Left ventricle myocardium superior (tissue), 1 donor: ENCODE measurements around the gene USP2. TPM values are rescaled to one million over a fixed set of nuclear protein-coding genes. Genes with fewer than 3 reads are reported as not detected.
A peak's percentile ranks its signal among the peaks of the same experiment; 100 is the strongest.

Source experiments
- ATAC-seq: fragments of 200-7000 bp; cut with Tn5 transposase; one replicate; pipeline ENCODE4 v1.9.1; 2020; ENCODE audit warnings: mild to moderate bottlenecking, moderate library complexity
- DNase-seq: peaks from one replicate; pipeline ENCODE4 v3.0.0-alpha.2; 2020
- intact Hi-C: fragments of 100-400 bp; cut with micrococcal nuclease; formaldehyde crosslinking; loops from one replicate; pipeline ENCODE4 v1.11.0; 2022
- long read RNA-seq: library from polyadenylated mRNA; unstranded; transcript quantifications from one replicate; pipeline ENCODE4 v2.0.0, GENCODE V29; 2021
- total RNA-seq: library from RNA; stranded (reverse); fragmentation: NEBNext Ultra II Directional; extraction: Animal tissue kit (Norgen Biotek cat#: 25700); gene quantifications from one replicate; pipeline ENCODE4 v1.2.1, GENCODE V29; 2021
- donor health status: DM: no; HTN: yes; CAD: no; lungs with severe emphysema.

Gene USP2
- 173 TPM for total RNA-seq
- long read RNA-seq, transcript USP2-204 (12 exons, 1,704 nt): major isoform, 19 of 70 reads
- long read RNA-seq, partial matches to known transcripts: 8 of 70 reads
- long read RNA-seq, other reads (novel, unspliced or antisense): 41 of 70 reads

DNA sequence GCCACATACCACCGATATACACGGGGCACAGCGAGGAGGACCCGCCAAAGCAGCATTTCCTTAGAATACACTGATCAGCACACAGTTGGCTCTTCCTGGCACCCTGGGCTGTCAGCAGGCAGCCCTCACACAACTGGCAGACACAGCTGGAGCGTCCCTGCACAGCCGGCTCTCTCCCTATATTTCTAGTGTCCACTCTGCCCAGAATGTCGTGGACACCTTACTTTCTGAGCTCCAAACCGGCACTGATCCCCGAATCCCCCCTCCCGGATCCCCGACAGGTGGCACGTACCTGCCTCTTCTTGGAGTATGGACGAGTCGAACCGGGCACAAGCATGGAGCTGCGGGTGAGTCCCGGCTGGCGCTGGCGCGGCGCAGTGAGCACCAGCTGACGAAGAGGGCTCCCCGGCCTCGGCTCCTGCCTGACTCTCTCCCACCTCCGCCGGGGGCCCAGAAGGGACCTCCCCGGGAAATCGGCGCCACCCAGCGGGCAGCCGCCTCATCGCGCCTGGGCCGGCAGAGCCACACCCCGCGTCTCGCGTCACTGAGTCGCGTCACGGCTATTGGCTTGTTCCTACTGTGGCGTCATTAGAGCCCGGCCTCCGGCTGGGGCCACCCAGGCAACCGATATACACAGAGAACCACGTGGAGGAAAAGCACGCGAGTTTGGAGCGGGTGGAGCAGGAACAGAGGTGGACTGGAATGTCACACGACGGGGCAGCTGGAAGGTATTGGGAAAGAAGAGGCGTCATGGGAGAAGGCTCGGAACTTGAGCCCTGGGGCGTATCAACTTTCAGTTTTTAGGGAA, at the start of gene USP2:
Gene USP2 (minus strand): TSS at position 510 of the 808 bp plus-strand sequence. CDS start 8,210 bp downstream, outside the sequence.
- ATAC-seq (peak; percentile 88), DNase-seq (peak; percentile 98)
- intact Hi-C loops: no loop called here

- DNase-seq (no peak), ATAC-seq (no peak)
- intact Hi-C loops: no loop called here
Measured at GRCh38 chr11:119427279-119427678, 45.8 kb upstream of the USP2 start.

DNA sequence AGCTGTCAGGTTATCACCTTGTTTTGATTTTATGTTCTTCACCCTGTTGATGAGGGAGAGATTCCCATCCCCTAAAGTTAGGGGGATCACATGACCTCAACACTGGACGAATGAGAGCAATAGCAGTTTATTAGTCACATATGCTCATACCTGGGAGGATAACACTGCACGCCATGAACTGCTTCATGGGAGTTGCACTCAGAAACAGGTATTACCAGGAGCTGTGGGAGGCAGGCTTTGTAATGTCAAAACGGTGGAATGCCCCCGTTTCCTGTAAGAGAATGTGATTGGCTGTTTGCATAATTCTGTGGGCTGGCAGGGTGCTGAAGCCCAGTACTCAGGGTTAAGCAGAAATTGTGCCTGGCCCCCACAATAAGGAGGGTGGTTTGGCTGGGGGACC, 44.7 kb upstream of the USP2 start:
- DNase-seq (no peak), ATAC-seq (no peak)
- intact Hi-C loops: no loop called here

- DNase-seq: no peak
- intact Hi-C loops: no loop called here
- no peak for ATAC-seq
Measured at GRCh38 chr11:119424775-119425174, 43.3 kb upstream of the USP2 start.

DNA sequence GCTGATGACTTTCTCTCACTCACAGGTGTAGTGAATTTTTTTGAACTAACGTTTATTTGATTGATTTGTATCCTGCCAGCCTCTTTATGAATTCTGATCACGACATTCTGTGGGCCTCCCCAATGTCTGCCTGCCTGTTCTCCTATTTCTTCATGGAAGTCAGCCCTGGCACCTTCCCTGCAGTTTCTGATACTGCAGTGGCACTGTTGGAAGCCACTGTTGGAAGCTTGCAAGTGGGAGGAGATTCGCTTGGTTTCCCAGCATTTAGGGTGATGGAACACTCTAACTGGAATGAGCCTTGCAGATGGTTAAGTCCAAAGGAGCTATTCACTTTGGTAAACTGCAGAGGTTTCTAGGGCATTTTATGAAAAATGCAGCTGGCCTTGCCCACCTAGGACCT, 42.8 kb upstream of the USP2 start:
- ATAC-seq (no peak), DNase-seq (no peak)
- intact Hi-C loops: no loop called here

GRCh38 chr11:119423509-119424254, 42.2 kb upstream of the USP2 start:
- DNase-seq: no peak
- intact Hi-C loops: no loop called here
- no peak for ATAC-seq

DNA sequence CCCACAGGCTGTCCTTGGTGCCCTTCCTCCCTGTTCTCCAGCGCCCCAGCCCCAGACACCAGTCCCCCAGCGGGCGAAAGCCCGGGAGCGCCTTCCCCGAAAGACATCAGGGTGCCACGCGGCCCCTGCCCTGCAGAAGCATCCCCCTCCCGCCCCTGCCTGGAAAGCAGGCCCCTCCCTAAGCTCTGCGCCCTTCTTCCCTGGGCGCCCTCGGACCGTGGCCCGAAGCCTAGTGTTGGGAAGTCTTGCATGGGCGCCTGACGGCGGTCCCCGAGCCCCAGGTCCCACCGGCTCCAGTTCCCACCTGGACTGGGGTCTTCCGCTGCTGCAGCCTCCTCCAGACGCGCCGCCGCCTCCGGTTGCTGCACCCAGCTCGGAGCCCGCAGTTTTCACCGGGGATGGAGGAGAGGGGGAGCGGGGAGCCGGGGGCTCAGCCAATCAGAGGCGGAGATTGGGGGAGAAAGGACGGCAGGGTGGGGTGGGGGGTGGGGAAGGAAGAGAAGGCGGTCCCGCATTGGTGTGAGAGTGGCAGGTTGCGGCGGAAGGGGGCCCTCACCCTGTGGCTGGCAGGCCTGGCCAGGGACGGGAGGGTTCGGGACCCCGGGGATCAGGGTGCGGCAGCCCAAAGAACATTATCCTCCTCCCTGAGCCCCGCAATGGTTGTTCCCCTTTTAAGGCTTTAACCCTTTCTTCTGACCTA, 41.5 kb upstream of the USP2 start, which contains the start of gene THY1:
Gene THY1 (minus strand): TSS at position 364 of the 700 bp plus-strand sequence. CDS start 2,267 bp downstream, outside the sequence.
- DNase-seq (no peak), ATAC-seq (no peak)
- intact Hi-C loops: no loop called here

DNA sequence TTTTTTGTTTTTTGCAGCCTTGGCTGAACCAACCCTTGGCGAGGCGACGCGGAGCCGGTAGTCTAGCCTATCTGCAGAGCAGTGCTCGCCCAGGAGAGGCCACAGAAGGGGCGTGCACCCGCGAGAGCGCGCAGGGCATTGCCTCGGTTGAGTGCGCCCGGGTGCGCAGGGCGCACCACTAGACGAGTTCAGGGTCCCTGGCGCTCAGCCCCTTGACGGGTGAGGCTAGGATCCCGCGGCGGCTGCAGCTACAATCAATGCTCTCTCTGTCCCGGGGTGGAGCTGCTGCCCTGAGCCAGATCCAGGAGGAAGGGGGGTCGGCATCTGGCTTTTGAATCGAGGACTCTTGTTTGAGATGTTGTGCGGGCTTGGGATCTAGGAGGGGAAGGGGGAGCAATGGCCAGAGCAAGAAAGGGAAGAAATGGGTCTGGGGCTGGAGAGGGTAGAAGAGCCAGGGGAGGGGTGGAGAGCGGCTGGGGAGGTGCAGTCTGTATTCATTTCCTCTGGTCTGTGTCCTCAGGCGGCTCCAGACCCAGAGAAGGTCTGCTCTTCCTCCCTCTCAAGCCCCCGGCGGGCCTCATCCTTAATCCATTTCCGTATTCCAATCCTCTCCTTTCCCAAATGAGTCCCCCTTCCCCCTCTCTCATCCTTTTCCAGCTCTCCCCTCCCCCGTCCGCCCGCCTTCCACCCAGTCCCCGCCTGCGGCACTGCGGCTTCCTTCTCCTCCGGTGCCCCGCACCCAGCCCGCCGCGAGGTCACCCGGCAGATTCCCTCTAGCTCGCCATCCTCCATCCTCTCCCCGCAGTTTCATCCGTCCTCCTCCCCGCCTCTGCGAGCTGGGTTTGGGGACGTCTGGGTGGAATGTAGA, 40.7 kb upstream of the USP2 start:
- ATAC-seq (peak; percentile 41), DNase-seq (no peak)
- intact Hi-C loops: no loop called here

- intact Hi-C loops: no loop called here
- DNase-seq (no peak), ATAC-seq (no peak)
Measured at GRCh38 chr11:119421351-119421750, 39.9 kb upstream of the USP2 start.

- DNase-seq (no peak), ATAC-seq (no peak)
- intact Hi-C loops: no loop called here
Measured at GRCh38 chr11:119420631-119421030, 39.1 kb upstream of the USP2 start.

- ATAC-seq (no peak), DNase-seq (no peak)
- intact Hi-C loops: no loop called here
Measured at GRCh38 chr11:119419834-119420492, 38.5 kb upstream of the USP2 start.

DNA sequence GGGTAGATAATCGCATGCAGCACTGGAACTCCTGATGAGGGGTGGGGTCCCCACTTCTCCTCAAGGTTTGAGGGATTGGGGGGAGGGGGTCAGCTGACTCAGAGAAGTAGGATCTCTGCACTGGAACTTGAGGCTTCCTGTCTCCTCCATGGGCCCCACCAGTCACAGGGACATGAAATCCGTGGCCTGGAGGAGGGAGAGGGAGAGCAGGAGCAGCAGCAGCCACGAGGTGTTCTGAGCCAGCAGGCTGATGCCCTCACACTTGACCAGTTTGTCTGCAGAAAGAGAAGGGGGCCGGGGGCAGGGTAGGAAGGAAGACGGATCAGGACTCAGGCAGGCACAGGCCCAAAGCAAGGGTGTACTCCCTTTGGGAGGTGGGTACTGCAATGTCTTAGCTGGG, 37.8 kb upstream of the USP2 start:
- DNase-seq: no peak
- intact Hi-C loops: no loop called here
- ATAC-seq: no peak

DNA sequence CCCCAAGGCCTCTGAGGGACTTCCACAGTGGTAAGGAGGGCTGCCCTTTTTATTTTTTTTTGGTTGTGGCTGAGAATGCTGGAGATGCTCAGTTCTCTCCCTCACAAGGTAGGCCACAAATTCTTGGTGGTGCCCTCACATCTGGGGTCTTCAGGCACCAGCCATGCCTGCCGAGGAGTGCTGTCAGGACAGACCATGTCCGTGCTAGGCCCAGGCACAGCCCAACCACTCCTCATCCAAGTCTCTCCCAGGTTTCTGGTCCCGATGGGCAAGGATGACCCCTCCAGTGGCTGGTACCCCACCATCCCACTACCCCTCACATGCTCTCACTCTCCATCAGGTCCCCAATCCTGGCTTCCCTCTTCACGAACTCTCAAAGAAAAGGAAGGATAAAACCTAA, 37.3 kb upstream of the USP2 start:
- DNase-seq (no peak), ATAC-seq (no peak)
- intact Hi-C loops: no loop called here

DNA sequence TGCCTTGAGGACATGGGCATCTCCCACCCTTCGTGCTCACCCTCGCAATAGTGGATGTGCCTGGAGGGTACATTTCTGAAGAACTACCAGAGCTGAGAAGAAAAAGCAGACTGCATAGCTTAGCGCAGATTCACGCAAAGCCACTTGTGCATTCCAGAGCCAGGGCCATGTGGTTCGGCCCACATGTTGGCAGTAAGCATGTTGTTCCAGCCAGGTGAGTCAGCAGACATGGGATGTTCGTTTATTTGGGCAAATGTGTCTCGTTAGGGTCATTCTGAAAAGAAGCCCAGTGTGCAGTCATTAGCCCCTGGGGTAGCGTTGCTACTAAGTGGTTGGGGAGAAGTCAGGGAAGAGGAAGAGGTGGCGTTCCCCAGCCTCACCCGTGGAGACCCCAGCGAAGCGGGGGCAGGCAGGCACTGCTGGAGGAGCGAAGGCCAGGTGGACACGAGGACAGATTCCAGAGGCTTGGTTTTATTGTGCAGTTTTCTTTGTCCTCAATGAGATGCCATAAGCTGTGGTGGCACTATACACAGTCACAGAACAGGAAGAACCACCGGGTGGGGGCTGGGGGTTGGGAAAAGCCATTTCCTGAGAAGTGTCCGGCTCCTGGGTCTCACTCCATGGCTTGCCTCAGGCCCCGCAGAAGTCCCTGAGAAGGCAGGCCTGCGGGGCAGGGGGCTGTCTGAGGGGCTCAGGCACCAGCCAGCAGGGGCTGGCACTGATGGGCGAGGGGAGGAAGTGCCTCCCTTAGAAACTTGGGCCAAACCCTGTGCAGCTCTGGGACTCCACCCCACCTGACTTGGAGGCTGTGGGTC, 36.4 kb upstream of the USP2 start:
- ATAC-seq (no peak), DNase-seq (no peak)
- intact Hi-C loops: no loop called here

DNA sequence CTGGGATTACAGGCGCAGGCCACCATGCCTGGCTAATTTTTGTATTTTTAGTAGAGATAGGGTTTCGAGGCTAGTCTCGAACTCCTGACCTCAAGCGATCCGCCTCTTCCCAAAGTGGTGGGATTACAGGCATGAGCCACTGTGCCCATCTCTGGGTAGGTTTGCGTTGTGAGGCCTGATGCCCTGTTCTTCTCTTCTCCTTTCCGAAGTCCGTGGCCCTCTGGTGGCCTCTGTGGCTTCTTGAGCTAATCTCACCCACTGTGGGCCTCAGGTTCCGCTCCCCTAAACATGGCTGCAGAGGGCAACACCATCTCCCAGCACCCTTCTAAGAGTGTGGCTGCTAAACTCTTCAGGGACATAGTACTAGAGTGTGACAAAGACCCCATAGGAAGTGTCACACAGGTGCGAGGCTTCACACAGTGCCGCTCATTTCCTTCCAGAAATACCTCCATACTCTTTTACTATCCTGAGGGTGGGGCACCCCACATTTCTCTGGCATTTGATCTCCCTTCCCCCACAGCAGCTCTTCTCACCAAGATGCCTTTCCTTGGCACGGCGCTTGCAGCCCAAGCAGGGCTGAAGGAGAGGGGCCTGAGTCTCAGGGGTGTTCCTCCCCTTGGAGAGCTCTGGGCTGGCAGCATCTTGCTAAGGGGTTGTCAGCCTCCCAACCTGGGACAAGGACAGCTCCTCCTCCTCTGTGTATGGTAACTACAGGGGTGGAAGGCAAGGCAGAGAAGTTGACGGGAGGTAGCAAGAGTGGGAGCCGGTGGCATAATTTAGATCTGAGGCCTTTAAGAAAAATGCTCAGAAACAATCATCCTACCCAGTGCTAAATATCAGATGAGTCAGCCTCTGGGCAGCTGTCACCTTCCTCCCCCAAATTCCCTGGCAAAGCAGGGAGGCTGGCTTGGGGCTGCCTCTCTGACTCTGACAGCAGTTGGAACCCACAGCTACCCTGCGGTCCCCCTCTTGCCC, 35.4 kb upstream of the USP2 start:
- intact Hi-C loops: no loop called here
- ATAC-seq (no peak), DNase-seq (no peak)

GRCh38 chr11:119415966-119416365, 34.5 kb upstream of the USP2 start:
- DNase-seq (no peak), ATAC-seq (no peak)
- intact Hi-C loops: no loop called here
